AG04450 (cell line): ENCODE measurements around the gene KAT7. TPM values are rescaled to one million over a fixed set of nuclear protein-coding genes. Genes with fewer than 3 reads are reported as not detected.

Source experiments
- CTCF ChIA-PET: fragments of 300-600, 350-600 bp; formaldehyde crosslinking; extraction: SDS; loops from one replicate; lab custom pipeline; 2022; ENCODE audit warnings: antibody characterized with exemption, inconsistent platforms; lab: Charles Lee
- POLR2A ChIA-PET: fragments of 350-600 bp; formaldehyde crosslinking; extraction: SDS; loops from one replicate; lab custom pipeline; 2021; ENCODE audit warnings: antibody characterized with exemption, inconsistent platforms; lab: Yijun Ruan, JAX
- DNase-seq: peaks from one replicate; pipeline ENCODE4 v3.0.0-alpha.2; 2011; ENCODE audit warnings: low read depth, low spot score
- H3K27ac ChIP-seq: one replicate; pipeline ENCODE4 v1.5.1; 2012; ENCODE audit warnings: low read depth, low read length, control low read depth
- H3K27me3 ChIP-seq: one replicate; pipeline ENCODE4 v1.6.0; 2012; ENCODE audit warnings: low read length; ENCODE audit not compliant: control insufficient read depth, insufficient read depth
- H3K4me3 ChIP-seq: 2 replicates; pipeline ENCODE4 v1.5.1; 2011; ENCODE audit warnings: mild to moderate bottlenecking, low read depth, low read length, control low read depth
- H3K9me3 ChIP-seq: 2 replicates; pipeline ENCODE4 v1.5.1; 2012; ENCODE audit warnings: low read length; ENCODE audit not compliant: control insufficient read depth, insufficient read depth
- polyA plus RNA-seq: library from polyadenylated mRNA; depleted of rRNA; stranded (reverse); fragments of >200 nt; gene quantifications from 2 replicates; pipeline ENCODE4 v1.2.3, GENCODE V29; 2011
- TF ChIP-seq, protein P1 (sequence below): IDR thresholded peaks from 2 replicates; pipeline ENCODE4 v1.5.1; 2011; ENCODE audit warnings: low read depth, low read length, control low read depth, inconsistent platforms

Gene KAT7
- polyA plus RNA-seq, 1 experiment: 27.0 TPM

DNA sequence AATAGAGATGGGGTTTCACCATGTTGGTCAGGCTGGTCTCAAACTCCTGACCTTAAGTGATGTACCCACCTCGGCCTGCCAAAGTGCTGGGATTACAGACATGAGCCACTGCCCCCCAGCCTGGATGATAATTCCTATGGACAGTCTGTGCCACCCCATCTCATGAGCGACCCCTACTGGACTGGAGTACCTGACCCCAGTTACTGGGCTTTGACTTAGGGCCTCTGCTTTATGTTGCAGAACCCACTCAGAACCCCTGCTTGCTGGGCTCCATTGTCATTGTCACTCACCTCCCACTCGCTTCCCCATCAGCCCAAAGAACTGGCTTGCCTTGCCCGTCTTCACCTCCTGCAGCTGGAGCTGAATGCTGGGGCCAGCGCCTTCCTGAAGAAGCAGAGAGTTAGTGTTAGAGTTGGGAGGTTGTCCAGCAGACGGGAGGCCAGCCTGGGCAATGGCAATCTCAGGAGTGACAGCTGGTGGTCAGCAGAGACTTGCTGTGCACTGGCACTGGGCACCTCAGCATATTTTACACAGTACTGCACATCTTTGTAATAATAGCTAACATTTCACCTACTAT is 55.4 kb downstream of the KAT7 start:
- DNase-seq: no peak
- Histone ChIP-seq H3K9me3 (no peaks in the 10 kb centered on the region), H3K4me3 (no peak overlapping the region), H3K27ac (no peak overlapping the region), H3K27me3 (no peaks in the 10 kb centered on the region)
- CTCF ChIA-PET: interaction anchor here (1.9 kb wide), 1 partner anchor 154 kb away, joined by 7 read pairs; no protein-coding TSS in a partner anchor
- TF ChIP-seq, protein P1, sequence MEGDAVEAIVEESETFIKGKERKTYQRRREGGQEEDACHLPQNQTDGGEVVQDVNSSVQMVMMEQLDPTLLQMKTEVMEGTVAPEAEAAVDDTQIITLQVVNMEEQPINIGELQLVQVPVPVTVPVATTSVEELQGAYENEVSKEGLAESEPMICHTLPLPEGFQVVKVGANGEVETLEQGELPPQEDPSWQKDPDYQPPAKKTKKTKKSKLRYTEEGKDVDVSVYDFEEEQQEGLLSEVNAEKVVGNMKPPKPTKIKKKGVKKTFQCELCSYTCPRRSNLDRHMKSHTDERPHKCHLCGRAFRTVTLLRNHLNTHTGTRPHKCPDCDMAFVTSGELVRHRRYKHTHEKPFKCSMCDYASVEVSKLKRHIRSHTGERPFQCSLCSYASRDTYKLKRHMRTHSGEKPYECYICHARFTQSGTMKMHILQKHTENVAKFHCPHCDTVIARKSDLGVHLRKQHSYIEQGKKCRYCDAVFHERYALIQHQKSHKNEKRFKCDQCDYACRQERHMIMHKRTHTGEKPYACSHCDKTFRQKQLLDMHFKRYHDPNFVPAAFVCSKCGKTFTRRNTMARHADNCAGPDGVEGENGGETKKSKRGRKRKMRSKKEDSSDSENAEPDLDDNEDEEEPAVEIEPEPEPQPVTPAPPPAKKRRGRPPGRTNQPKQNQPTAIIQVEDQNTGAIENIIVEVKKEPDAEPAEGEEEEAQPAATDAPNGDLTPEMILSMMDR: peak; percentile 34; the same call in 1 of the 2 replicates
- POLR2A ChIA-PET: no interaction called here

DNA sequence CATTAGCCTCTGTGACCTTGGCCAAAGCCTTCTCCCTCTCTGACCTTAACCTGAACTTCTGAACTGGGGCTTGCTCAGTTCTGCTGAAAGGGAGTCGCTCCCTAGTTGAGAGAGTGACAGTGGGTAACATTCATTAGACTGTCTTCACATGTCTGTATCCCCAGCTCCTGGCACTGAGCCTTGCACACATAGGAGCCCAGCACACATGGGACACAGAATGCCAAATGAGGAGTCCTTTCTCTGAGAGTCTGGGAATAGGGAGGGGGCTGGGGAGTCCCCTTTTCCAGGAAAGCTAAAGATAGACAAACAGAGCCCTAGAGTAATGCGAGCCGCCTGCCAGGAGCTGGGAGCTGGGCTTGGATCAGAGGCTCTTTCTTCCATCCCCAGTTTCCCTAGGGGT is 56.8 kb downstream of the KAT7 start:
- H3K27me3 ChIP-seq: no peaks in the 10 kb centered on the region
- H3K9me3 ChIP-seq: no peaks in the 10 kb centered on the region
- H3K27ac ChIP-seq: no peak overlapping the region
- POLR2A ChIA-PET: interaction anchor here (1.0 kb wide), 1 partner anchor 21 kb away, joined by 3 read pairs; no protein-coding TSS in a partner anchor
- no peak for DNase-seq
- TF ChIP-seq, protein P1: no peak
- CTCF ChIA-PET: interaction anchor here (0.9 to 1.9 kb wide), 3 partner anchors 15 to 153 kb away, joined by 3 to 7 read pairs (median 4); no protein-coding TSS in a partner anchor
- H3K4me3 ChIP-seq: no peak overlapping the region

DNA sequence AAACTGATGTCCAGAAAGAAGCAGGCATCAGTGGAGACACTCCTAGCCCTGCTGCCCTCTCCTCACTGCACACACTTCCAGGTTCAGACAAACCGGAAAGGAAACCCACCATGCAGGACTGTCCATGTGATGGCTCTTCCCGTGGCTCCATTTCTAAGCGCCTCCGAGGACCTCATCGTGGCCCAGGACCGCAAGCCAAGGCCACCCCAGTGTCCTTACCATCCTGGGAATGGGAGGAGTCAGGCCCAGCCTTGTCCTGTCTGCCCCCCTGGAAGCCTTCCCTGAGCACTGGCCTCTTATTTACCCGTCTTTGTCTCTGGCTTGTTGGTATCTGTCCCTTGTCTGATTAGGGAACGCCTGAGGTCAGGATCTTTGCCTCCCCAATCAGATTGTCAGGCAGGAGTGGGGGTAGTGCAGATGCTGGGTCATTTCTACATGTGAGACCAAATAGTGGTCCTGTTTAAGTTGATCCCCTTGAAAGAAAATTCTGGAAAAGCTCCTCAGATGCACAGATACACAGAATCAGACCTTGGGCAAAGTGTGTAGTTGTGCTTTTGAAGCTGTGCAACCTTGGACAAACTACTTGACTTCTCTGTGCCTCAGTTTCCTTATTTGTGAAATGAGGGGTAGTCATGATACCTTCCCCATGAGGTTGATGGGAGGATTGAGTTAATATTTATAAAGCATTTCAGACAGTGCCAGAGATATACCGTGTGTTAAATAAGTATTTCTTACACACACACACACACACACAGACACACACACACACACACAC is 58.6 kb downstream of the KAT7 start:
- ChIA-PET POLR2A (no interaction called here), CTCF (interaction anchor here (1.3 kb wide), 1 partner anchor 151 kb away, joined by 3 read pairs; no protein-coding TSS in a partner anchor)
- Histone ChIP-seq H3K27ac (no peak overlapping the region), H3K27me3 (peaks cover 2% of the 10 kb centered on the region), H3K4me3 (no peak overlapping the region), H3K9me3 (no peaks in the 10 kb centered on the region; the same call in 1 of the 2 replicates)
- no peak for DNase-seq
- TF ChIP-seq, protein P1: no peak

DNA sequence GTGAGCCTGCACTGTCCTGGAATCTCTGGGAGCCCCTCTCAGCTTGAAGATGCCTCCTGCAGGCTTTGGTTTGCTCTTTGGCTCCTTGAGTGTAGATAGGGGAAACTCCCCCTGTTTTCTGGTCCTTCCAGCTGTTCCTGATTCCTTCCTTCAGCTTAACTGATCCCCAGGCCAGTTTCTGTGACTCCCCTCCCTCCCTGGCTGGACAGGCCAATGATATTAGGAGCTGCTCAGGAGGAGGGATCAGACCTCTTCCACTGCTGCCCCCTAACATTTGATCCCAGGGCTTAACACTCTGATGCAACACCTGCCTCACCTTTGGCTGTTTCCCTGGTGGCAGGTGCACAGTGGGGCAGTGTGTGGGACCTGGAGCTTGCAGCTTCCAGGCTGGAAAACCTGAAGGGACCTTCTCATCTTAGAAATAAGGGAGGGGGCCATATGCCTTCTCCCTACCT is 59.6 kb downstream of the KAT7 start, which contains the start of gene TAC4:
Gene TAC4, minus strand, starts transcription at position 51 of the 455 bp plus-strand sequence. CDS start 52 bp downstream, outside the sequence.
- Histone ChIP-seq H3K27ac (no peak within 1 kb of the TSS), H3K9me3 (no peaks in the 10 kb centered on the region; the same call in 1 of the 2 replicates), H3K27me3 (peaks cover 6% of the 10 kb centered on the region), H3K4me3 (no peak within 1 kb of the TSS)
- ChIA-PET POLR2A (no interaction called here), CTCF (no interaction called here)
- TF ChIP-seq, protein P1: no peak
- no peak for DNase-seq
